Measurements from ENCODE around the gene DGKZ. TPM values are rescaled to one million over a fixed set of nuclear protein-coding genes. Genes with fewer than 3 reads are reported as not detected.

DGKZ gene
- total RNA-seq, 2 experiments from 2014 or later, result 76.0 to 81.4 TPM

DNA sequence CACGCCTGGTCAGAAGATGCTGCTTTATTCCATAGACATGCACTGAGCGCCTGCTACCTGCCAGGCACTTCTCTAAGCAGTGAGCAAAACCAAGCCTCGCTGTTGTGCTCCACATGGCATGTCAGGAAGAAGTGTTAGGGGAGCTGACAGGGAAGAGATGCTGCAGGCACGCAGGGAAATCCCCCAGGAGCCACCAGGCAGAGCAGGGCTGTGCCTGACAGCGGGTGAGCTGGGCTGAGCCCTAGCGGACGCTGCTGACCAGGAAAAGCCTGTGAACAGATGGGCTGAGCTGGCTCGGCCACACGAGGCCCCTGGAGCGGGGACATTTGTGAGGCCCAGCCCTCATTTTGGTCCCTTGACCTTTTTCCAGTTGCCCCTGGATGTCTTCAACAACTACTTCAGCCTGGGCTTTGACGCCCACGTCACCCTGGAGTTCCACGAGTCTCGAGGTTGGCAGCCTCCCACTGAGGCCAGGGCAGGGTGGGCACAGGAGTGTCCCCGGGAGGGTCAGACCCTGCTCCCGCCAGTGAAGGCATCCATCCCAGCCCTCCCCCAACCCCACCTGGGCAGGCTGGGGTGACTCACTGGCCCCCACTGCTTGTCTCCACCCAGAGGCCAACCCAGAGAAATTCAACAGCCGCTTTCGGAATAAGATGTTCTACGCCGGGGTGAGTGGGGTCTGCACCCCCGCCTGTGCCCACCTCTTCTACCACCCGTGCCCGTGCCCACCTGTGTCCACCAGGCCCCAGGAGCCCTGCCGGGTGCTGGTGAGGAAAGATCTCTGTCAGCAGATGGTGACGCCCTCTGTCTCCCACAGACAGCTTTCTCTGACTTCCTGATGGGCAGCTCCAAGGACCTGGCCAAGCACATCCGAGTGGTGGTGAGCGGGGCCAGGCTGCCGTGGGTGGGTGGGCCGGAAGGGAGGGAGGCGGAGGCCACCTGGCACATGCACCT, 26.8 kb downstream of the DGKZ start:
- POLR2A ChIA-PET, result no interaction called here

DNA sequence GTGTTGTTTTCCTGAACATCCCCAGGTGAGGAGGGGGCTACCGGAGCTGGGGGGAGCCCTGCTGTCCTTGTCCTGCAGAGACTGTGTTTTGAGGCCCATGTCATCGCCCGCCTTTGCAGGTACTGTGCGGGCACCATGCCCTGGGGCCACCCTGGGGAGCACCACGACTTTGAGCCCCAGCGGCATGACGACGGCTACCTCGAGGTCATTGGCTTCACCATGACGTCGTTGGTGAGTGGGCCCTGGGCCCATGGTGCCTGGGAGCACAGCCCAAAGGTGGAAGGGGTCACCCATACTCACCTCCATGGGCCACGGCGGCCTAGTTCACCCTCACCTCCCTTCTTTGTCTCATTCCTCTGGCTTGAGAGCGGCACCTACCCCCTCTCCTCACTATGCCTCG, 27.6 kb downstream of the DGKZ start:
- ChIA-PET POLR2A (no interaction called here), CTCF (no interaction called here)

More for the DNA sequence above, 26.8 kb downstream of the DGKZ start:
- CTCF ChIA-PET, result no interaction called here

DNA sequence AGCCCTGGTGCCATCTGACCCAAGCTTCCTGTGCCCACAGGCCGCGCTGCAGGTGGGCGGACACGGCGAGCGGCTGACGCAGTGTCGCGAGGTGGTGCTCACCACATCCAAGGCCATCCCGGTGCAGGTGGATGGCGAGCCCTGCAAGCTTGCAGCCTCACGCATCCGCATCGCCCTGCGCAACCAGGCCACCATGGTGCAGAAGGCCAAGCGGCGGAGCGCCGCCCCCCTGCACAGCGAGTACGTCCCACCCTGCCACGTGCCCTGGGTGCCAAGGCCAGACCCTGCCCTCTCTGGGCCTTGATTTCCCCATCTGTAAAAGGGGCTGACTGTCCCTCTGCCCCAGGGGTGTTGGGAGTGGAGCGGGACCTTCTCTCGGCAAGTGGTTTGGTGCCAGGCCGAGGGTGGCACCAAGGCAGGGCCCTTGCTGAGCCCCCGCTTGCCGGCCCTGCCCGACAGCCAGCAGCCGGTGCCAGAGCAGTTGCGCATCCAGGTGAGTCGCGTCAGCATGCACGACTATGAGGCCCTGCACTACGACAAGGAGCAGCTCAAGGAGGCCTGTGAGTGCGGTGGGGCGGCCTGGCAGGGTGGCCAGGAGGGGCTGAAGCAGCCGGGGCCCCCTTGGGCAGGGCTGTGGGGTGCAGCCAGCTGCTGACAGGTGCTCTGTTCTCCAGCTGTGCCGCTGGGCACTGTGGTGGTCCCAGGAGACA, 28.3 kb downstream of the DGKZ start:
- CTCF ChIA-PET, result interaction anchor here (1.3 to 1.5 kb wide), 2 partner anchors 7 to 14 kb away, joined by 4 to 5 read pairs; no protein-coding TSS in a partner anchor
- POLR2A ChIA-PET, result no interaction called here

DNA sequence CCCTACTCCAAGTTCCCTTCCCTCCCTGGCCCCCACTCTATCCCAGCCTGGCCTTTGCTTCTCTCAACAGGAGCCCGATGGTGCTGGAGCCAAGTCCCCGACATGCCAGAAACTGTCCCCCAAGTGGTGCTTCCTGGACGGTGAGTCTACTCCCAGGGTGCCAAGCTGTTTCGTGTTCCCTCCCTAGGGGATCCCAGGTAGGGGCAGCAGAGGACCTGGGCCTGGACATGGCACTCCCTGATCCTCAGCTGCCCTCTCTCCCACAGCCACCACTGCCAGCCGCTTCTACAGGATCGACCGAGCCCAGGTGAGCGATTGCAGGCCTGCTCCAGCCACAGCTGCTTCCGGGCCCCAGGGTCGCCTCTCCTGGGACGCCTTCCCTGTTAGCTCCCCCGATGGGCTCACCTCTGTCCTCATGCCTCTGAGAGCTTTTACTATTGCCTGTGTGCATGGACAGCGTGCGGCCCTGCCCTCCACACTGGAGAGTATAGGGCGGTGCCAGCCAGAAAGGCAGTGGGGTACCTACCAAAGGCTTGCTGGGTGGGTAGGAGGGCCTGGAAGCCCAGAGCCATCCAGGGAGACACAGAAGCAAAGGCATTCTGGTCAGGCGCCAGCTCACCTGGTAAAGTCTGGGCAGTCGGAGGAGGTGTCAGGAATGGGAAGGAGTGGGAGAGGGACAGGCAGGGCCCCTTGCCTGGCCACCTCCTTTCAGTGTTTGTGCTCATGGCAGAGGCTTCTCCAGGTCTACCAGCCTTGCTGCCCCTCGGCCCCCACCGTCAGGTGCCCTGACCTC, 29.2 kb downstream of the DGKZ start:
- ChIA-PET POLR2A (no interaction called here), CTCF (interaction anchor here (1.3 to 1.5 kb wide), 2 partner anchors 8 to 13 kb away, joined by 4 to 5 read pairs; no protein-coding TSS in a partner anchor)

DNA sequence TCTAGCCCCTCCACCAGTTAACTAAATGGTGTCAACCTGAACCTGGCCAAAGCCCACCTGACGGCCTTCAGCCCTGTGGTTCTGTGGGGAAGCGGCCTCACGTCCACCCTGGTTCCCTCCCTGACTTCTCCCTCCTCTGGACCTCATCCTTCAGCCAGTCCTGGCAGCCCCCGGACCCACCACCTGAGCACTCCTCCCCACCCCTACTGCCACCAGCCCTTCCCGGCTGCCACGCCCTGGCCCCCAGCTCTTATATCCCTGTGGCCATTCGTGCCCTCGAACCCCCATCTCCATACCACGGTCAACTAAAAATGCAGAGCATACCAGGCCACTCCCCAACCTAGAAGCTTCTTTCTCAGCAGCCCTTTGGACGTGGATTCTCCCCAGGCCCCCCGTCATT, 30.0 kb downstream of the DGKZ start:
- ChIA-PET CTCF (interaction anchor here (1.0 kb wide), 1 partner anchor 9 kb away, joined by 3 read pairs; no protein-coding TSS in a partner anchor), POLR2A (no interaction called here)

DNA sequence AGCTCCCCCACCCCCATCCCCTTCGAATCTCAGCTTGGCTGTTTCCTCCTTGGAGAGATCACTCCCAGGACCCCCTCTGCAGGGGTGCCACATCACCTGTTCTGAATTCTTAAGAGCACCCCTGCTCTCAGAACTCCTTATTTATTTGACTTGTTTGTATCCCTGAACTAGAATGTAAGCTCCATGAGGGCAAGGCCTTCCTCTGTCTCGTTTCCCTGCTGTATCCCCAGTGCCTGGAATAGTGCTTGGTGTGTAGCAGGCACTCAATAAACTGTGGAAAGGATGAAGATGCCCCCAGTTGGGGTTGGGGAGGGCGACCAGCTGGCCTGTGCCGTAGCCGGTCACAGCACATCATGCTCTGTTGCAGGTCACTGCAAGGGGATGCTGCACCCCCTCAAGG, 30.6 kb downstream of the DGKZ start:
- CTCF ChIA-PET, result interaction anchor here (1.0 to 1.4 kb wide), 3 partner anchors 10 to 15 kb away, joined by 3 to 10 read pairs (median 3); no protein-coding TSS in a partner anchor
- POLR2A ChIA-PET, result no interaction called here

DNA sequence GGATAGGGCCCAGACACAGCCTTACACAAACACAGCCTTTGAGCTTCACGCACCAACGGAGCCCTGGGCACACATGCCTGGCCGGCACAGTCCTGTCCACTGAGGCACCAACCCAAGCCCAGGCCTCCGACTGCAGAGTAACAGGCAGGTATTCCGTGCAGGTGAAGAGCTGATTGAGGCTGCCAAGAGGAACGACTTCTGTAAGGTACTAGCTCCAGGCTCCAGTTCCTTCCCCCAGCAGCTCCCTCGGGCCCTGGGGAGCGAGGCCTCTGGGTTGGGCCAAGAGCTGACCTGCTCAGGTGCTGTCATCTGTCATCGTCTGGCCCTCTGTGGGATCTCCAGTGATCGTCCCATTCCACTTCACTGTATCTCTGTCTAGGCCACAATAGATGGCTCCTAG, 31.0 kb downstream of the DGKZ start:
- CTCF ChIA-PET, result interaction anchor here (1.0 to 1.8 kb wide), 4 partner anchors 10 to 14 kb away, joined by 3 to 10 read pairs (median 6); no protein-coding TSS in a partner anchor
- POLR2A ChIA-PET, result no interaction called here

DNA sequence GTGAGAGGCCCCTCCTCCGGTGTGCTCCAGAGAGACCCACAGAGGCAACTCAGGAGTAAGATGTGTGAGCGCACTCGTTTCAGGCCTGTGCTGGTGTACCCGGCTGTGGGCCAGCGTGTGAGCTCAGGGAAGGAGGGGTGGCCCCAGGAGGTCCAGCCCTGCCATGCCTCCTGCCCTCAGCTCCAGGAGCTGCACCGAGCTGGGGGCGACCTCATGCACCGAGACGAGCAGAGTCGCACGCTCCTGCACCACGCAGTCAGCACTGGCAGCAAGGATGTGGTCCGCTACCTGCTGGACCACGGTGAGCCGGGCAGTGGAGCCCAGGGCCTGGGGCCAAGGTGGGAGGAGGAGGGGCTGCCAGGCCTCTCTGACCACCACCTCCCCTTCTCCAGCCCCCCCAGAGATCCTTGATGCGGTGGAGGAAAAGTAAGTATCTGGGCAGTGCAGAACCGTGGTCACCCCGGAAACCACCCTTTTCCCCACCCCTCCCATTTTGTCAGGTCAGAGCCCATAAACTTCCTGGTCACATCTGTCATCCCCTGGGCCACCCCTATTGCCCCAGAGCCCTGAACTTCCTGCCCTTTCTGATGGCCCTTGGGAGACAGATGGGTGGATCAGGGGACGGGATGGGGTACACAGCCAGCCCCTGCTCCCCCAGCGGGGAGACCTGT, 31.7 kb downstream of the DGKZ start:
- POLR2A ChIA-PET, result no interaction called here
- CTCF ChIA-PET, result interaction anchor here (1.4 to 1.8 kb wide), 3 partner anchors 10 to 13 kb away, joined by 3 to 10 read pairs (median 8); no protein-coding TSS in a partner anchor

DNA sequence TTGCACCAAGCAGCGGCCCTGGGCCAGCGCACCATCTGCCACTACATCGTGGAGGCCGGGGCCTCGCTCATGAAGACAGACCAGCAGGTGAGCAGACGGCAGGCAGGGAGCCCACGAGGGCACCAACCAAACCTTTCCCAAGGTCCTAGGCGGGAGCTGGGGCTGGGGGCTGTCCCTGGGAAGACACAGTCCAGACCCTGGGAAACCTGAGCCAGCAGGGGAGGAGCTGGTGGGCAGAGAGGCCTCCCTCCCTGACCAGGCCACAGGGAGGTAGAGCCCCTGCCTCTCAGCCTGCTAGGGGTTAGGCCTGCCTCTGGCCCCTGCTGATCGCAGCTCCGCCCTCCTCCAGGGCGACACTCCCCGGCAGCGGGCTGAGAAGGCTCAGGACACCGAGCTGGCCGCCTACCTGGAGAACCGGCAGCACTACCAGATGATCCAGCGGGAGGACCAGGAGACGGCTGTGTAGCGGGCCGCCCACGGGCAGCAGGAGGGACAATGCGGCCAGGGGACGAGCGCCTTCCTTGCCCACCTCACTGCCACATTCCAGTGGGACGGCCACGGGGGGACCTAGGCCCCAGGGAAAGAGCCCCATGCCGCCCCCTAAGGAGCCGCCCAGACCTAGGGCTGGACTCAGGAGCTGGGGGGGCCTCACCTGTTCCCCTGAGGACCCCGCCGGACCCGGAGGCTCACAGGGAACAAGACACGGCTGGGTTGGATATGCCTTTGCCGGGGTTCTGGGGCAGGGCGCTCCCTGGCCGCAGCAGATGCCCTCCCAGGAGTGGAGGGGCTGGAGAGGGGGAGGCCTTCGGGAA, 32.4 kb downstream of the DGKZ start:
- CTCF ChIA-PET, result interaction anchor here (0.9 to 1.8 kb wide), 2 partner anchors 11 to 29 kb away, joined by 3 to 8 read pairs; no protein-coding TSS in a partner anchor

DNA sequence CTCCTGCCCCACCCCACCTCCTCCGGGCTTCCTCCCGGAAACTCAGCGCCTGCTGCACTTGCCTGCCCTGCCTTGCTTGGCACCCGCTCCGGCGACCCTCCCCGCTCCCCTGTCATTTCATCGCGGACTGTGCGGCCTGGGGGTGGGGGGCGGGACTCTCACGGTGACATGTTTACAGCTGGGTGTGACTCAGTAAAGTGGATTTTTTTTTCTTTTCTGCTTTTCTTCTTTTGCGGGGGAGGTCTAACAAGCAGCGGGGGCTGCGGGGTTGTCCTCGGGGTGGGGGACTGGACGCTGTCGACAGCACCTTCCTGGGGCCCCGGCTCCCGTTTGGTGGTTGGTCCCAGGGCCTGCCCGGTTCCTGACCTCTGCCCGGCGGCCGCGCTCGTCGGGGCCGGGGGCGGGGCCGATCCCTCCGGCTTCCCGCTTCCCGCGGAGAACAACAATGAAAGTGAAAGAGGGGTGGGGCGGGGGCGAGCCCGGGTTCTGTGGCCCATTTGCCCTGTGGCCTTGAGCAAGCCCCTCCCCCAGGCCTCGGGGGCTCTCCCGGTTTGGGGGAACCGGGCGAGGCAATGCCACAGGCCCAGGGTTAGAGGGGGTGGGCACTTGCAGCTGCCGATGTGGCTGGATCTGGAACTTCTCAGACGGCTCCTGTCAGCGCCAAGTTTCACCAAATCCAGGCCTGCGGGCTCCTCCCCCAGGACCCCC, 33.2 kb downstream of the DGKZ start:
- CTCF ChIA-PET, result interaction anchor here (0.9 kb wide), 1 partner anchor 30 kb away, joined by 3 read pairs; no protein-coding TSS in a partner anchor
- POLR2A ChIA-PET, result interaction anchor here (0.6 to 0.7 kb wide), 2 partner anchors 124 to 783 kb away, joined by 3 read pairs; no protein-coding TSS in a partner anchor

More for the DNA sequence above, 32.4 kb downstream of the DGKZ start:
- POLR2A ChIA-PET, result interaction anchor here (0.6 kb wide), 1 partner anchor 784 kb away, joined by 3 read pairs; no protein-coding TSS in a partner anchor

DNA sequence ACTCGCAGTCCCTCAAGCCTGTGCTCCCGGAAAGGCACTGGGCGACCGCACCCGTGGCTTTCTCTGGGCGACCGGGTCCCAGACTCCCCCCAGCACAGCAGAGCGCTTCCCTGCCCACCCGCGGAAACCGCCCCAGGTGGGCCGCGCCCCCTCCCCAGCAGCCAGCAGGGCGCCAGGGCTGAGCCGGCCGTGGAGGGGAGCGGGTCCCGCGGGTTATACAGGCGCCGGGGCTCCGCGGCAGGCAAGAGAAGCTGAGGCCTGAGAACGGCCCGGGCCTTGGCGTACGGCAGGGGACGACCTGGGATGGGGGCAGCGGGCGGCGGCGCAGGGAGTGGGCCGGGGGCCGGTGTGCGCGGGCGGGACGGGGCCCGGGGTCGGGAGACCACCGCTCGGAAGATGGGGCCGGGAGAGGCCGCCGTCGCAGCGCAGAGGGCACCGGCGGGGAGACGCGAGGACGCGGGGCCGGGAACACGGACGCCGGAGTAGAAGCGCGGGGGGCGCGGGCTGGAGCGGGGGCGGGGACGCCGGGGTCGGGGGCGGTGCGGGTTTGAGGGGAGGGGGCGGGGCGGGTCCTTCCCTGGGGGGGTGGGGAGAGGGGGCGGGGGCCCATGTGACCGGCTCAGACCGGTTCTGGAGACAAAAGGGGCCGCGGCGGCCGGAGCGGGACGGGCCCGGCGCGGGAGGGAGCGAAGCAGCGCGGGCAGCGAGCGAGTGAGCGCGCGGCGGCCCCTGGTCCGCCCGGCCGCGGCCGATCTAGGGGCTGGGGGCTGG, 34.0 kb downstream of the DGKZ start, which contains the start of gene MDK:
MDK (plus strand) TSS at position 622 of the 771 bp plus-strand sequence. CDS start 389 bp downstream, outside the sequence.
- ChIA-PET CTCF (no interaction called here), POLR2A (interaction anchor here (0.7 kb wide), 1 partner anchor 123 kb away, joined by 3 read pairs; no protein-coding TSS in a partner anchor)

DNA sequence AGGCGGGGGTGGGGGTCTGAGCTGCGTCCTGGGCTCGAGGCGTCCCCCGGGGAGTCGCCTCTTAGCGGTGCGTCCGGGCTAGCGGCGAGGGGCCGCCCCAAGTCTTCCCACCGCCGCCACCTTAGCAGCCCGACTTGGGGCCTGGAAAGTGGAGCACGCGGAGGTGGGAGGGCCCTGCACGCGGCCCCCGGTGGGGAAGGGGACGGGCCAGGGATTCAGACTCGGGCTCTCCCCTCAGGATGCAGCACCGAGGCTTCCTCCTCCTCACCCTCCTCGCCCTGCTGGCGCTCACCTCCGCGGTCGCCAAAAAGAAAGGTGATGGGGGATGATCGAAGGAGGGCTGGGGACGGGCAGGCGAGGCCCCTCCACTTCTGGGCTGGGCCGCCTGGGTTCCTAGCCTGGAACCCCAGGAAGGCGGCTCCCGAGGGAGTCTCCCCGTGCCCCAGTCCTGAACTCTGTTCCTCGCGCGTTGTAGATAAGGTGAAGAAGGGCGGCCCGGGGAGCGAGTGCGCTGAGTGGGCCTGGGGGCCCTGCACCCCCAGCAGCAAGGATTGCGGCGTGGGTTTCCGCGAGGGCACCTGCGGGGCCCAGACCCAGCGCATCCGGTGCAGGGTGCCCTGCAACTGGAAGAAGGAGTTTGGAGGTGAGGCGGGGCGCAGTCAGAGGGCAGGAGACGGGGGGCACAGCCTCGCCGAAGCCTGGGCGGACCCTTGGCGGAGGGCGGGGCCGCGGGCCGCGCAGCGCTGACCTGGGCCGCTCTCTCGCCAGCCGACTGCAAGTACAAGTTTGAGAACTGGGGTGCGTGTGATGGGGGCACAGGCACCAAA, 34.8 kb downstream of the DGKZ start:
- CTCF ChIA-PET, result no interaction called here
- POLR2A ChIA-PET, result no interaction called here

DNA sequence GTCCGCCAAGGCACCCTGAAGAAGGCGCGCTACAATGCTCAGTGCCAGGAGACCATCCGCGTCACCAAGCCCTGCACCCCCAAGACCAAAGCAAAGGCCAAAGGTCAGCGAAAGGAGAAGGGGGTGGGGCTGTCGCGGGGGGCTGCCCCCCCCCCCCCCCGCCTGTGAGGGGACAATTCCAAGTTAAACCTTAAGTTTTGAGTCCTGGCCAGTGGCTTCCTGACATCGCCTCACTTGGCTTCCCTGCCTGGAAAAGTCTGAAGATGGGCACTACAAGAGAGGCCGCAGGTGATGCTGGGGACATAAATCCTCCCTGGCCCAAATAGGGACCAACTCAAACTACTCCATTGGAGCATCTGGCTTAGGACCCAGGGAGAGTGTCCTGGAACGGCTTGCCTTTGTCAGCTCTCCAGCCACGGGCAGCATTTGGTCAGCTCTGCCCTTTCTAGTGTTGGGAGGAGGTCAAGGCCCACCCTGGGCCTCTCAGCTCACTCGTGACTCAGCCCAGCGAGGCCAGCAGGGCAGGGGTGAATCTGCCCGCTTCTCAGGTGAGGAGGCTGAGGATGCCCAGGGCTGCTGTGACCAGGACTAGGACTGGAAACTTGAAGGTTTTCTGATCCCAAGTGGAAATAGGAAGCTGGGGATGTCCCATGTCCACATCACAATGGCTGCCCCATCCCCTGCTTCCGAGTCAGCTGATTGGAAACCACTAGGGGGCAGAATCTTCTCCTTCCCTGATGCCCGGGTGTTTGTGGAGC, 35.6 kb downstream of the DGKZ start:
- CTCF ChIA-PET, result interaction anchor here (1.1 kb wide), 1 partner anchor 9 kb away, joined by 3 read pairs; the partner anchor contains the start of gene CHRM4
- POLR2A ChIA-PET, result interaction anchor here (0.6 kb wide), 1 partner anchor 105 kb away, joined by 3 read pairs; no protein-coding TSS in a partner anchor

DNA sequence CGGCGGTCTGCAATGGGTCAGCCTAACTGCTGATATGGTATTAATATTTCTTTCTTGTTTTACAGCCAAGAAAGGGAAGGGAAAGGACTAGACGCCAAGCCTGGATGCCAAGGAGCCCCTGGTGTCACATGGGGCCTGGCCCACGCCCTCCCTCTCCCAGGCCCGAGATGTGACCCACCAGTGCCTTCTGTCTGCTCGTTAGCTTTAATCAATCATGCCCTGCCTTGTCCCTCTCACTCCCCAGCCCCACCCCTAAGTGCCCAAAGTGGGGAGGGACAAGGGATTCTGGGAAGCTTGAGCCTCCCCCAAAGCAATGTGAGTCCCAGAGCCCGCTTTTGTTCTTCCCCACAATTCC, 36.1 kb downstream of the DGKZ start:
- POLR2A ChIA-PET, result interaction anchor here (0.6 kb wide), 1 partner anchor 105 kb away, joined by 3 read pairs; no protein-coding TSS in a partner anchor
- CTCF ChIA-PET, result interaction anchor here (1.1 kb wide), 1 partner anchor 8 kb away, joined by 3 read pairs; the partner anchor contains the start of gene CHRM4
